Smooth muscle cell (in vitro differentiated cells): ENCODE measurements around the gene IFT57. TPM values are rescaled to one million over a fixed set of nuclear protein-coding genes. Genes with fewer than 3 reads are reported as not detected.

Source experiments
- DNase-seq: peaks from one replicate; lab custom pipeline; 2025; ENCODE audit not compliant: unreplicated experiment; lab: John Stamatoyannopoulos, UW
- H2AFZ ChIP-seq: fragments of 200-600 bp; sonication (generic); 2 replicates; pipeline ENCODE4 v1.6.0; 2016; ENCODE audit warnings: antibody characterized with exemption, low read depth, mild to moderate bottlenecking
- H3F3A ChIP-seq: fragments of 200-600 bp; sonication (generic); 2 replicates; pipeline ENCODE4 v1.6.0; 2017; ENCODE audit warnings: antibody characterized with exemption, low read depth
- H3K27ac ChIP-seq: fragments of 200-600 bp; sonication (generic); 2 replicates; pipeline ENCODE4 v1.5.1; 2016; ENCODE audit warnings: low read depth, mild to moderate bottlenecking
- H3K27me3 ChIP-seq: fragments of 200-600 bp; sonication (generic); 2 replicates; pipeline ENCODE4 v1.6.1; 2016; ENCODE audit warnings: low read depth, mild to moderate bottlenecking
- H3K36me3 ChIP-seq: fragments of 200-600 bp; sonication (generic); 2 replicates; pipeline ENCODE4 v1.5.1; 2016; ENCODE audit warnings: low read depth
- H3K4me1 ChIP-seq: fragments of 200-600 bp; sonication (generic); 2 replicates; pipeline ENCODE4 v1.5.1; 2016; ENCODE audit warnings: low read depth
- H3K4me2 ChIP-seq: fragments of 200-600 bp; sonication (generic); 2 replicates; pipeline ENCODE4 v1.6.0; 2016; ENCODE audit warnings: mild to moderate bottlenecking
- H3K4me3 ChIP-seq: fragments of 200-600 bp; sonication (generic); 2 replicates; pipeline ENCODE4 v1.5.1; 2016; ENCODE audit warnings: mild to moderate bottlenecking
- H3K79me2 ChIP-seq: fragments of 200-600 bp; sonication (generic); 2 replicates; pipeline ENCODE4 v1.6.0; 2016; ENCODE audit warnings: low read depth, mild to moderate bottlenecking
- H3K9ac ChIP-seq: fragments of 200-600 bp; sonication (generic); 2 replicates; pipeline ENCODE4 v1.6.0; 2016; ENCODE audit warnings: low read depth
- H3K9me3 ChIP-seq: fragments of 200-600 bp; sonication (generic); replicated peaks from 2 replicates; pipeline ENCODE4 v1.5.1; 2016; ENCODE audit warnings: low read depth
- H4K20me1 ChIP-seq: fragments of 200-600 bp; sonication (generic); 2 replicates; pipeline ENCODE4 v1.6.0; 2016; ENCODE audit warnings: low read depth
- WGBS: methylation state at CpG from one replicate; pipeline ENCODE4 v1.1.7; 2016; ENCODE audit warnings: low lambda C conversion rate; 5-methylcytosine and 5-hydroxymethylcytosine counted together
- polyA plus RNA-seq: library from polyadenylated mRNA; unstranded; fragments of >200 nt; fragmentation: Nextera tagmentation; extraction: Ambion mirVana; gene quantifications from 2 replicates; pipeline ENCODE4 v1.2.1, GENCODE V29; 2016
- total RNA-seq: library from RNA; depleted of rRNA; stranded (reverse); fragments of >200 nt; gene quantifications from 2 replicates; pipeline ENCODE4 v1.2.3, GENCODE V29; 2014
- TF ChIP-seq, protein P1 (sequence below): fragments of 200-600 bp; sonication (generic); IDR thresholded peaks from 2 replicates; pipeline ENCODE4 v1.5.1; 2017; ENCODE audit warnings: borderline replicate concordance, mild to moderate bottlenecking, antibody characterized with exemption; ENCODE audit not compliant: insufficient read depth, poor library complexity, severe bottlenecking

The IFT57 gene
- total and polyA plus RNA-seq, 2 experiments from 2014 or later, result 24.5 to 42.0 TPM

DNA sequence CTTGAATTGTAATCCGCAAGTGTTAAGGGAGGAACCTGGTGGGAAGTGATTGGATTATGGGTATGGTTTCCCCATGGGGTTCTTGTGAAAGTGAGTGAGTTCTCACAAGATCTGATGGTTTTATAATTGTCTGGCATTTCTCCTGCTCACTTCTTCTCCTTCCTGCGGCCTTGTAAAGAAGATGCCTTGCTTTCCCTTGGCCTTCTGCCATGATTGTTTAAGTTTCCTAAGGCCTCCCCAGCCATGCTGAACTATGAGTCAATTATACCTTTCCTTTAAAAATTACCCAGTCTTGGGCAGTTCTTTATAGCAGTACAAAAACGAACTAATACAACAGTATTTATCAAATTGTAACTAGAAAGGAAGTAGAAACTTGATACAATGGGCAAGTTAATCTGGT is 31.9 kb downstream of the IFT57 start:
- H3K4me3 ChIP-seq, result no peak overlapping the region
- WGBS, result 95% methylated on average over 3 of the region's 3 CpGs

DNA sequence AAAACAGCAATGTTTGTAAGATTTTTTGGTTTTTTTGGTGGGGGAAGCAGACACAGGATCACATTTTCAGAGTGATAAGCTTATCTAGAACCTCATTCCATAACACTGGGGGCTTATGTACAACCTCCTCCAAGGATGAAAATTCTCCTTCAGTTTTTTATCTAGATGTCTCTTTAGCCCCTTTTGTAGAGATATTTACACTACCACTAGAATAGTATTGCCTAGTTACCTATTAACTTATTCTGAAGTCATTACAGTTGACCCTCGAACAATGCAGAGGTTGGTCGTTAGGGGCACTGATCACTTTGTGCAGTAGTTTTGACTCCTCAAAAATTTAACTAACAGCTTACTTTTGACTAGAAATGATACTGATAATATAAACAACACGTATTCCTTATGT is 32.8 kb downstream of the IFT57 start:
- Histone ChIP-seq H3K4me1 (no peaks in the 10 kb centered on the region), H3K4me2 (no peak overlapping the region), H3K9ac (no peak overlapping the region), H3K36me3 (peaks cover 22% of the 10 kb centered on the region), H3K4me3 (no peak overlapping the region), H3K79me2 (no peaks in the 10 kb centered on the region), H3K9me3 (peaks cover 4% of the 10 kb centered on the region), H4K20me1 (no peaks in the 10 kb centered on the region), H3F3A (no peaks in the 10 kb centered on the region), H3K27ac (no peak overlapping the region), H3K27me3 (no peaks in the 10 kb centered on the region), H2AFZ (no peak overlapping the region)
- 96% methylated on average over 3 of the region's 3 CpGs for WGBS
- TF ChIP-seq, protein P1, sequence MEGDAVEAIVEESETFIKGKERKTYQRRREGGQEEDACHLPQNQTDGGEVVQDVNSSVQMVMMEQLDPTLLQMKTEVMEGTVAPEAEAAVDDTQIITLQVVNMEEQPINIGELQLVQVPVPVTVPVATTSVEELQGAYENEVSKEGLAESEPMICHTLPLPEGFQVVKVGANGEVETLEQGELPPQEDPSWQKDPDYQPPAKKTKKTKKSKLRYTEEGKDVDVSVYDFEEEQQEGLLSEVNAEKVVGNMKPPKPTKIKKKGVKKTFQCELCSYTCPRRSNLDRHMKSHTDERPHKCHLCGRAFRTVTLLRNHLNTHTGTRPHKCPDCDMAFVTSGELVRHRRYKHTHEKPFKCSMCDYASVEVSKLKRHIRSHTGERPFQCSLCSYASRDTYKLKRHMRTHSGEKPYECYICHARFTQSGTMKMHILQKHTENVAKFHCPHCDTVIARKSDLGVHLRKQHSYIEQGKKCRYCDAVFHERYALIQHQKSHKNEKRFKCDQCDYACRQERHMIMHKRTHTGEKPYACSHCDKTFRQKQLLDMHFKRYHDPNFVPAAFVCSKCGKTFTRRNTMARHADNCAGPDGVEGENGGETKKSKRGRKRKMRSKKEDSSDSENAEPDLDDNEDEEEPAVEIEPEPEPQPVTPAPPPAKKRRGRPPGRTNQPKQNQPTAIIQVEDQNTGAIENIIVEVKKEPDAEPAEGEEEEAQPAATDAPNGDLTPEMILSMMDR, result no peak
- no peak for DNase-seq

More for the DNA sequence above, 31.9 kb downstream of the IFT57 start:
- Histone ChIP-seq H3K9me3 (peaks cover 10% of the 10 kb centered on the region), H3K79me2 (no peaks in the 10 kb centered on the region), H3K4me1 (no peaks in the 10 kb centered on the region), H3K36me3 (peaks cover 18% of the 10 kb centered on the region), H3K4me2 (no peak overlapping the region), H3K9ac (no peak overlapping the region), H3K27ac (no peak overlapping the region), H4K20me1 (no peaks in the 10 kb centered on the region), H3K27me3 (no peaks in the 10 kb centered on the region), H2AFZ (no peak overlapping the region), H3F3A (no peaks in the 10 kb centered on the region)
- TF ChIP-seq, protein P1, result no peak
- no peak for DNase-seq

DNA sequence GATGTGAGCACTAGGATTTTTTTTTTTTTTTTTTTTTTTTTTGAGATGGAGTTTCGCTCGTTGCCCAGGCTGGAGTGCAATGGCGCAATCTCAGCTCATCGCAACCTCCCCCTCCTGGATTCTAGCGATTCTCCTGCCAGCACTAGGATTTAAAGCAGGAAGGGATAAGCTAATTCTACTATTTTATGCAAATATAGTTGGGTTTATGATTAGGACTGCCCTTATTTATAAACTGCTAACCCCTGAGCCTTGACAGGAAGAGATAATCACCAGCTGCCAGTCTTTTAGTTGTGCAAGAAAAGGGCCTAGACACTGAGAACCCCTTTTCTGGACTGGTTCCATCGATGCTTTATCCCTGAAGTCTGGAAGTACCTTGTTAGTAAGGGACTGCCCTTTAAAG is 36.7 kb downstream of the IFT57 start:
- 85% methylated on average over 6 of the region's 6 CpGs for whole genome bisulfite sequencing
- DNase-seq, result no peak
- H3K4me1 ChIP-seq, result no peaks in the 10 kb centered on the region

DNA sequence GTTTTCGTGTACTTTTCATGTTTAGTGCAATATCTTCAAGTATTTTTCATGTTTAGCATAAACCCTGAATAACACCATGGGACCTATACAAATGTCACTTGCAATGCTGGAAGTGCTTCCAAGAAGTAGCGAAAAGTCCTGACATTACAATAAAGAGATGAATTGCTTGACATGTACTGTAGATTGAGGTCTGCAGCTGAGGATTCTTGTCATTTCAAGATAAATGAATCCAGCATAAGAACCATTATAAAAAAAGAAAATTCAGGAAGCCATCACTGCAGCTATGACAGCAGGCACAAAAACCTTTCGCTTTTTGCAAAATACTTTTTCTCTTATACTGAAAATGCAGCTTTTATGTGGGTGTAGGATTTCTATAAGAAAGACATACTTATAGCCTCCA is 37.4 kb downstream of the IFT57 start:
- WGBS, result 95% methylated on average over 3 of the region's 3 CpGs
- no peak overlapping the region for H3K4me3 ChIP-seq
- H3K27me3 ChIP-seq, result no peaks in the 10 kb centered on the region
- H3K79me2 ChIP-seq, result no peaks in the 10 kb centered on the region
- H3K36me3 ChIP-seq, result peaks cover 8% of the 10 kb centered on the region
- H3K4me1 ChIP-seq, result no peaks in the 10 kb centered on the region
- TF ChIP-seq, protein P1, result no peak
- no peak overlapping the region for H3K27ac ChIP-seq
- H3K9ac ChIP-seq, result no peak overlapping the region
- H3K4me2 ChIP-seq, result no peak overlapping the region
- H3K9me3 ChIP-seq, result no peaks in the 10 kb centered on the region
- no peaks in the 10 kb centered on the region for H4K20me1 ChIP-seq
- H2AFZ ChIP-seq, result no peak overlapping the region
- H3F3A ChIP-seq, result no peaks in the 10 kb centered on the region
- DNase-seq, result no peak

More for the DNA sequence above, 36.7 kb downstream of the IFT57 start:
- Histone ChIP-seq H3K4me3 (no peak overlapping the region), H3K79me2 (no peaks in the 10 kb centered on the region), H3K27me3 (no peaks in the 10 kb centered on the region), H3K9me3 (no peaks in the 10 kb centered on the region), H4K20me1 (no peaks in the 10 kb centered on the region), H3K9ac (no peak overlapping the region), H2AFZ (no peak overlapping the region), H3K36me3 (peaks cover 15% of the 10 kb centered on the region), H3F3A (no peaks in the 10 kb centered on the region), H3K27ac (no peak overlapping the region), H3K4me2 (no peak overlapping the region)
- TF ChIP-seq, protein P1, result no peak
